SJCRH30 (cell line): Measurements from ENCODE around the gene IL11. TPM values are rescaled to one million over a fixed set of nuclear protein-coding genes. Genes with fewer than 3 reads are reported as not detected.

Source experiments
- DNase-seq, 2 experiments: peaks; one replicate each; pipeline ENCODE4 v3.0.0-alpha.2; 2015 to 2020
- H3K27ac ChIP-seq: fragments of 250-450 bp; sonication (Bioruptor Pico); 2 replicates; pipeline ENCODE4 v1.5.1; 2020; ENCODE audit warnings: mild to moderate bottlenecking, moderate library complexity
- H3K27me3 ChIP-seq: fragments of 250-450 bp; sonication (Bioruptor Pico); 2 replicates; pipeline ENCODE4 v1.5.1; 2020; ENCODE audit warnings: mild to moderate bottlenecking, moderate library complexity
- H3K36me3 ChIP-seq: fragments of 250-450 bp; sonication (Bioruptor Pico); 2 replicates; pipeline ENCODE4 v1.5.1; 2020; ENCODE audit warnings: mild to moderate bottlenecking, moderate library complexity
- H3K4me1 ChIP-seq: fragments of 250-450 bp; sonication (Bioruptor Pico); 2 replicates; pipeline ENCODE4 v1.5.1; 2020; ENCODE audit warnings: mild to moderate bottlenecking, moderate library complexity
- H3K4me3 ChIP-seq: fragments of 250-450 bp; sonication (Bioruptor Pico); 2 replicates; pipeline ENCODE4 v1.5.1; 2020; ENCODE audit warnings: mild to moderate bottlenecking, moderate library complexity
- H3K9me3 ChIP-seq: fragments of 250-450 bp; sonication (Bioruptor Pico); replicated peaks from 2 replicates; pipeline ENCODE4 v1.5.1; 2020; ENCODE audit warnings: mild to moderate bottlenecking, moderate library complexity
- total RNA-seq: library from RNA; depleted of rRNA; stranded (reverse); fragments of >200 nt; shearing (Covaris generic); gene quantifications from 2 replicates; pipeline ENCODE4 v1.2.3, GENCODE V29; 2014

IL11 gene
- total RNA-seq, 1 experiment from 2014 or later = 17.8 TPM

DNA sequence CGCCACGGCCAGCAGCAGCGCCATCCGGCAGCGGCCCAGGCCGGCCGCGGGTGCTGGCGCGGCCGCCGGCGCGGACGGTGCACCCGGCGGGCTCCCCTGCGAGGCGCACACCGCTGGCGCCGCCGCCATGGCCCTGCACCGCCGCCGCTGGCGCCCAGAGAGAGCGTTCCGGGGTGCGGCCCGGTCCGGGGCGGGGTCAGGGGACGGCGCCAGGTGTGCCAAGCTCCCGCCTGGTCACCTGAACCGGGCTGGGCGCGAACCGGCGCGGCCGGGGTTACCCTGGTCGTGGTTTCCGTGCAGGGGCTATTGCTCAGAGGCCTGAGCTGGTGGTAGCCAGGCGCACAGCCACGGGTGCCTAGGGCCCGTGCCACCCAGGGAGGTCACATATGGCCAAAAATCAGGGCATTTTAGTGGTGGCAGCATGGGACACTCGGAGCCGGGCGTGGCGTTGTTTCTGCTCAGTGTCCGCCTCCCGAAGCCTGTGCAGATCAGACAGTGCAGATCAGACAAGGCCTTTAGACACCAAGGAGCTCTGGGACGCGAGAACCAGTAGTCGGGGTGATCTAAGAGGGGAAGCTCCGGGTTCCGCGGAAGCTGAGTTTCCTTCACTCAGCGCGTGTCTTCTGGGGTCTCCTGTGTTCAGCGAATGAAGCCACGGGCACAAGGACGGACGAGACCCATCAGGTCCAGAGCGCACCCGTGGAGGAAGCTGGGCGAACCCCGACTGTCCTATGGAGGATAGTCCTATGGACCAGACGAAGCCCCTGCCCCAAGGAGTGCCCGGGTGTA, 14.1 kb upstream of the IL11 start, which contains the start of gene TMEM238:
Gene TMEM238 (minus strand): TSS at position 162 of the 789 bp plus-strand sequence. CDS start 33 bp downstream, at position 129.
- Histone ChIP-seq H3K4me3 (peak within 1 kb of the TSS; percentile 86), H3K36me3 (peaks cover 31% of the 10 kb centered on the region), H3K9me3 (no peaks in the 10 kb centered on the region), H3K27ac (peak within 1 kb of the TSS; percentile 73), H3K4me1 (peaks cover 24% of the 10 kb centered on the region), H3K27me3 (no peaks in the 10 kb centered on the region)
- DNase-seq = no peak

DNA sequence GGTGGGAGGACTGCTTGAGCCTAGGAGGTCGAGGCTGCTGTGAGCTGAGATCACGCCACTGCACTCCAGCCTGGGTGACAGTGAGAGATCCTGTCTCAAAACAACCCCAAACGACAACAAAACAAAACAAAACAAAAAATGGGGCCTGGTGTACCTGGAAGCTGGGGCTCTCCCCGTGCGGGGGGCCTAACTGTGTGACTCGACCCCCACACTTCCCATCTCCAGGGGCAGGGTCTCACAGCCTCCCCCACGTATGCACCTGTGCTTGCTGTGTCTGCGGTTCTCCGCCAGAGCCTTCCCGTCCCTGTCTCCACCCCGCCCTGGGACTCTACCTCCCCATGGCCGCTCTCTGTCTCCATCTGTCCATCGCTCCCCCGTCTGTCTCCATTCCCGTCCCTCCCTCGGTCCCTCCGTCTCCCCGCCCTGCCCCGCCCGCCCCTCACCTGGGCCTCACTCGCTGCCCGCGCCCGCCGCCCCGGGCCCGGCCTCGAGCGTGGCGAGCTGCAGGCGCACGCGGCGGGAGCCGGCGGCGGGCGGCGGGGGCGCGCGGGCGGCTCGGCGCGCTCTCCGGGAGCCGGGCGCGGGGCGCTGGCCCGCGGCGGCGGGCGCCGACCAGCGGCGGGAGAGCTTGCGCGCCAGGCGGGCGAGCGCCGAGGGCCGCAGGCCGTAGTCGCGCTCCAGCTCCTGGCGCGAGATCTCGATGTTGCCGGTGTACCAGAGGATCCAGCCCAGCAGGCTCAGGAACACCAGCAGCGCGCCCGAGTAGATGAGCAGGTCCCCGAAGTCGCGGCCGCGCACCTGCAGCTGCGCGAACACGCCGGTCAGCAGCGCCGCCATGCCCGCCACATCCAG, 13.2 kb upstream of the IL11 start:
- Histone ChIP-seq H3K27me3 (no peaks in the 10 kb centered on the region), H3K4me3 (no peak overlapping the region), H3K9me3 (no peaks in the 10 kb centered on the region), H3K27ac (no peak overlapping the region), H3K4me1 (peaks cover 29% of the 10 kb centered on the region), H3K36me3 (peaks cover 23% of the 10 kb centered on the region)
- DNase-seq = no peak

DNA sequence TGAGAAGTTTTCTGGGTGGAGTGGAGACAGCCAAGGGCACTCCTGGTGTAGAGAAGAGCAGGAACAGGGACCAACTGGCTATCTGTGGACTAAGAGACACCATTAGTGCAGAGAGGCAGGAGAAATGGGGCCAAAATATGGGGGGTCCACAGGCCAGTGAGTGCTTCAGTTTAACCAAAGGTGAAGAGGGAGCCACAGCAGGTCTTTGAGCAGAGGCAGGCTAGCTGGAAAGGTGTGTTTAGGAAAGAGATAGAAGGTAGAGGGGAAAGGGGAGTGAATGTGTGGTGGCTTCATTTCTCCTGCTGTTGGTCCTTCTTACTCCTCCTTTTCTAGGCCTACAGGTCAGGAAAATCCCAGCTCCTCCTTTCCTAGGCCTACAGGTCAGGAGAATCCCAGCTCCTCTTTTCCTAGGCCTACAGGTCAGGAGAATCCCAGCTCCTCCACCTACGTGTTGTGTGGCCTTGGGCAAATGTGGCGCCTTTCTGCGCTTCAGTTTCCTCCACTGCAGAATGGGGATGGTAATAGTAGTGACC, 12.3 kb upstream of the IL11 start:
- Histone ChIP-seq H3K9me3 (no peaks in the 10 kb centered on the region), H3K4me1 (peaks cover 26% of the 10 kb centered on the region), H3K27ac (no peak overlapping the region), H3K27me3 (no peaks in the 10 kb centered on the region), H3K4me3 (no peak overlapping the region), H3K36me3 (peaks cover 14% of the 10 kb centered on the region)
- DNase-seq = no peak

DNA sequence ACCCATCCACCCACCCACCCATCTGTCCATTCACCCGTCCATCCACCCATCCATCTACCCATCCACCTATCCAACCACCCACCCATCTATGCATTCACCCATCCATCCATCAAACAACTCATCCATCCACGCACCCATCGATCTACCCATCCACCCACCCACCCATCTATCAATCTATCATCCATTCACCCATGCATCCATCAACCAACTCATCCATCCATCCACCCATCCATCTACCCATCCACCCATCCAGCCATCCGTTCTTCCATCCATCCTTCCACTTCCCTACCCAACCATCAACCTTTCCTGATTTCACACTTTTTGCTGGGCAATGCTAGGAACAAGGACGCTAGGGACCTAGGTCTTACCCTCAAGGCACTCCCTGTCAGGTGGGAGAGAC, 11.8 kb upstream of the IL11 start:
- no peak for DNase-seq
- H3K4me3 ChIP-seq = no peak overlapping the region
- H3K4me1 ChIP-seq = peaks cover 23% of the 10 kb centered on the region
- H3K27ac ChIP-seq = no peak overlapping the region
- H3K27me3 ChIP-seq = no peaks in the 10 kb centered on the region
- H3K9me3 ChIP-seq = no peaks in the 10 kb centered on the region
- H3K36me3 ChIP-seq = peaks cover 8% of the 10 kb centered on the region

DNA sequence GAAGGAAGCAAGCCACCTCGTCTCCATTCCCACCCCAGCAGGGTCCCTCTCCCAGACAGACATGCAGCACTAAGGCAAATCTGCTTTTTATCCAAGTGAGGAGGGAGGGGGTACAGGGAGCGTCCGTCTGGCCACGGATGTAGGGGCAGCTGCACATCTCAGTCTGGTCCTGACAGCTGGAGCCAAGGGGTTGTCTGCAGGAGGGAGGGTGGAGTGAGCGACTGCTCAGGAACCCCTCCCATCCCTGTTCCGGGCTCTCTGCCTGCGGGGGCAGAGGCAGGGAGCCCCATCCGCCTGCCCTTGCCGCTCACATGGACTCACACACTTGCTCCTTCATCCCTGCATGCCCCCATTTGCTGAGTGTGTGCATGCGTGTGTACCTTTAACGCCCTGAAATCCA, 8.9 kb upstream of the IL11 start:
- Histone ChIP-seq H3K9me3 (no peaks in the 10 kb centered on the region), H3K27me3 (no peaks in the 10 kb centered on the region), H3K4me1 (peaks cover 37% of the 10 kb centered on the region), H3K27ac (peak overlapping the region; percentile 76), H3K4me3 (peak overlapping the region; percentile 11; the same call in 1 of the 2 replicates), H3K36me3 (no peaks in the 10 kb centered on the region)
- DNase-seq = peak; percentile 98

DNA sequence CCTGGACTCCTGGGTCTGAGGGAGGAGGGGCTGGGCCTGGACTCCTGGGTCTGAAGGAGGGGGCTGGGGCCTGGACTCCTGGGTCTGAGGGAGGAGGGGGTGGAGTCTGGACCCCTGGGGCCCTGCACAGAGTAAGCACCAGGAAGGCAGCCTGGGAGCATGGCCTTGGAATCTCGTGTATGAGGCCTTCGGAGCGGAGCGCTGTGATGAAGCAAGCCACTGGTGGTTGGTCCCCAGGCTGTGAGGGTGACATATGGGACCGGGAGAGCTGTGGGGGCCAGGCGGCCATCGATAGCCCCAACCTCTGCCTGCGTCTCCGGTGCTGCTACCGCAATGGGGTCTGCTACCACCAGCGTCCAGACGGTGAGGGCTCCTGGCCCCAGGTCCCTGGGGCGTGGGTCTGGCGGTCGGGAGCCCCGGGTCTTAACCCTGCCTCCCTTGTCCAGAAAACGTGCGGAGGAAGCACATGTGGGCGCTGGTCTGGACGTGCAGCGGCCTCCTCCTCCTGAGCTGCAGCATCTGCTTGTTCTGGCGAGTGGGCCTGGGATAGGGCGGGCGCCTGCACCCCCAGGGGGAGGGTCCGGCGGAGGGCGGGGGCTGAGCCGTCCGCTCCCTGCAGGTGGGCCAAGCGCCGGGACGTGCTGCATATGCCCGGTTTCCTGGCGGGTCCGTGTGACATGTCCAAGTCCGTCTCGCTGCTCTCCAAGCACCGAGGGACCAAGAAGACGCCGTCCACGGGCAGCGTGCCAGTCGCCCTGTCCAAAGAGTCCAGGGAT, 7.3 kb upstream of the IL11 start:
- Histone ChIP-seq H3K4me3 (peak overlapping the region; percentile 61), H3K9me3 (no peaks in the 10 kb centered on the region), H3K4me1 (peaks cover 48% of the 10 kb centered on the region), H3K36me3 (no peaks in the 10 kb centered on the region), H3K27me3 (no peaks in the 10 kb centered on the region), H3K27ac (peak overlapping the region; percentile 66)
- DNase-seq = peak; percentile 55 to 58

DNA sequence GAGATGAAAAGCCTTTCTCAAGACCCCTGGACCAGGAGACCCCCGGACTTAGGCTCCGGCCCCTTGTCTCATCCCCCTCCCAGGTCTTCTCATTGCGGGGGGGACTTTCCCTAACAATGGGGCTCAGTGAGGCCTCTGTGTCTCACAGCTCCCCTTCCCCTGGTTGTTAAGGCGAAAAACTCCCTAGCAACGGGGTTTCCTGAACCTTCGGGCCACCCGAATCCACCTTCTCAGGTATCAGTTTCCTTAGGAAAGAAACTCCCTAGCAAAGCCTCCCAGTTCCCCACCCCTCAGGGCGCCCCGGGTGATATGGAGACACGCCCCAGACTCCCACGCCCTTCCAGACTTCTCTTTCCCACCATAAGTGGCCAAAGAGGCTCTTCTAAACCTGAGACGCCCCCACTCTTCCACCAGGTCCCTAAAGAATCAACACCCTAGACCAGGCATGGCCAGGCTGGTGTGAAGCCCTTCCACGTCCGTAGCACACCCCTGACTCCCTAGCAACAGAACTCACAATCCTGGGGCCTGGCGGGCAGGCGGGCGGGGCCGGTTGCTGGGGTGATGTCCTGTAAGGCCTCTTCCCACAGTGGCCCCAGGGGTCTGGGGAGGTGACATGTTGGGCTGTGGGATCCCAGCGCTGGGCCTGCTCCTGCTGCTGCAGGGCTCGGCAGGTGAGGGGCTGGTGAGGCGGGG, 6.1 kb upstream of the IL11 start, which contains the start of gene TMEM190:
Gene TMEM190 (plus strand): TSS at position 586 of the 693 bp plus-strand sequence. CDS start 28 bp downstream, at position 614.
- Histone ChIP-seq H3K27me3 (no peaks in the 10 kb centered on the region), H3K27ac (peak within 1 kb of the TSS; percentile 66), H3K4me3 (peak within 1 kb of the TSS; percentile 61), H3K4me1 (peaks cover 58% of the 10 kb centered on the region), H3K36me3 (no peaks in the 10 kb centered on the region), H3K9me3 (no peaks in the 10 kb centered on the region)
- no peak for DNase-seq

DNA sequence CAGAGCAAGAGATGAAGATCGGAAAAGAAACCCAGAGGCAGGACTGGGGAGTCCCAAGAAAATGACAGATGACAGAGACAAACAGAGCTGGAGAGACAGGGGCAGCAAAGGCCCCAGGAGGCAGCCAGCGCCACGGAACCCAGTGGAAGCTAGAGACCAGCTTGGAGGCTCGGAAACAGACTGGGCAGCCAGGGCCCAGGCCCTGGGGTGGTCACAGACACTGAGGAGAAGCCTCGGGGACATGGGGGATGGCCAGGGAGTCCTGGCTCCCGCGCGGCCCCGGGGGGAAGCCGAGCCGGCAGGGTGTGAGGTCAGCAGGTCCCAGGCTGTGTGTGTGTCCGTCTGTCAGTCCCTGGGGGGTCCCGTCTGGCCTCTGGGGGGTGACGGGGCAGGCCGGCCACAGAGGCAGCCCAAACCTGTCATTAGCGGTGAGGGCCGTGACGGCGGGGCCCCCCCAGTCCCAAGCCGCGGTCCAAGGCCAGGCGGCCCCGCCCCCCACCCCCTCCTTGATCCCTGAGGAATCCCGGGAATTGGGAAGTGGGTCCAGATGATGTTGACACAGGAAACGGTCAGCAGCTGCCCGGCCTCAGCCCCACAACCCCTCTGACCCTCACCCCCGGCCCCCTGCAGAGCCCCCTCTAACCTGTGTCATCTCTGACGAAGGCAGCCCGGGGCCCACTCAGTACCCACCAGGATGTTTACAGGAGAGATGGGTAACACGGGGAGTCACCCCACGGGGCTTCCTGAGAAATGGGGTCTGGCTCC, 3.9 kb upstream of the IL11 start:
- no peaks in the 10 kb centered on the region for H3K9me3 ChIP-seq
- H3K4me1 ChIP-seq = peaks cover 57% of the 10 kb centered on the region
- DNase-seq = peak; percentile 70 to 82
- no peaks in the 10 kb centered on the region for H3K27me3 ChIP-seq
- peak overlapping the region; percentile 36 for H3K4me3 ChIP-seq
- no peaks in the 10 kb centered on the region for H3K36me3 ChIP-seq
- H3K27ac ChIP-seq = peak overlapping the region; percentile 83

DNA sequence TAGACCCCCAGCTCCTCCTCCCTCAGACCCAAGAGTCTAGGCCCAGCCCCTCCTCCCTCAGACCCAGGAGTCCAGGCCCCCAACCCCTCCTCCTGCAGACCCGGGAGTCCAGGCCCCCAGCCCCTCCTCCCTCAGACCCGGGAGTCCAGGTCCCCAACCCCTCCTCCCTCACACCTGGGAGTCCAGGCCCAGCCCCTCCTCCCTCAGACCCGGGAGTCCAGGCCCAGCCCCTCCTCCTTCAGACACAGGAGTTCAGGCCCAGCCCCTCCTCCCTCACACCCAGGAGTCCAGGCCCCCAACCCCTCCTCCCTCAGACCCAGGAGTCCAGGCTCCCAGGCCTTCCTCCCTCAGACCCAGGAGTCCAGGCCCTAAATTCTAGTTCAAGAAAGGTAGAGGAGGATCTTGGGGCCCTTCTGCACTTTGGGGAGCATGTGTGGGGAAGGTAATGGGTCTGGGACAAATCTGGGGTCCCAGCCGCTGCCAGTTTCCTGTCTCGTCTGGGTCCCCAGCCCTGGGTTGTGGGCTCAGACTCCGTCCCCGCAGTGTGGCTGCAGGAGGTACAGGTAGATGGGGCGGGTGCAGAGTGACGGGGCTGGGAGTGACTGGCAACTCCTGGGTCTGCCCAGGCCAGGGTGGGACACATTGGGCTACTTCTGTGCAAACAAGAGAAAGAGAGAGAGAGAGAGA, 3.2 kb upstream of the IL11 start:
- Histone ChIP-seq H3K9me3 (no peaks in the 10 kb centered on the region), H3K27ac (peak overlapping the region; percentile 83), H3K27me3 (no peaks in the 10 kb centered on the region), H3K4me3 (peak overlapping the region; percentile 36; the same call in 1 of the 2 replicates), H3K4me1 (peaks cover 51% of the 10 kb centered on the region), H3K36me3 (no peaks in the 10 kb centered on the region)
- DNase-seq = no peak

DNA sequence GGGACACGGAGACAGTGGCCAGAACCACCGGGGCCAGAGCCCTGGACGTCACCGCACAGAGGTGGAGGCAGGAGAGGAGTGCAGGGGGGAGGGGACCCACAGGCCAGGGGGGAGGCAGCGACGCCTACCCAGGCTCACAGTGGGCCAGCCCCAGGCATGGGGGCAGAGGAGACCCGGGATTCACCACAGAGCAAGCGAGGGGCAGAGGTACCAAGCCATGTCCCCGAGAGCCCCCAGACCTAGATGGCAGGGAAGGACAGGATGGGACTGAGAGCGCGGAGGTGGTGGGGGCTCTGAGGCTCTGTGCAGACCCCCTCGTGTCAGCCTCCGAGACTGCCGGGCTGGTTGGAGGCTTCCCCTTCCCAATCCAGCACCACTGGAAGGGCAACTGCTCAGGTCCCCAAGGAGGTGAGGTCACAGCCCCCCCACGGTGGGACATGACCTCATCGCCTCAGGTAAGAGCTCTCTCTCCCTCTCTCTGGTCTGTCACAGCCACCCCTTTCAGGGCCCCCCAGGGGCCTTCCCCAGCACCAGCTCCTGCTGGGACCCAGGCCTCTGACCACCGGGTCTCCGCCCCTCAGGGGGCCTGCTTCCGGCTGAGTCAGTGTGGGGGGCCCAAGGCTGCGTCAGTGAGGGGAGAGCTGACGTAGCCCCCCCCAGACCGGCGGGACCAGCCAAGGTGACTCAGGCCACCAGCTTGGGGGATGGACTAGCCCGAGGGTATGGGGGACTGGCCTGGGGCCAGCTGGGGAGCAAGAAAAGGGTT, 2.2 kb upstream of the IL11 start:
- Histone ChIP-seq H3K9me3 (no peaks in the 10 kb centered on the region), H3K4me1 (peaks cover 46% of the 10 kb centered on the region), H3K36me3 (no peaks in the 10 kb centered on the region), H3K4me3 (no peak overlapping the region), H3K27ac (peak overlapping the region; percentile 41), H3K27me3 (no peaks in the 10 kb centered on the region)
- peak; percentile 64 to 82 for DNase-seq

DNA sequence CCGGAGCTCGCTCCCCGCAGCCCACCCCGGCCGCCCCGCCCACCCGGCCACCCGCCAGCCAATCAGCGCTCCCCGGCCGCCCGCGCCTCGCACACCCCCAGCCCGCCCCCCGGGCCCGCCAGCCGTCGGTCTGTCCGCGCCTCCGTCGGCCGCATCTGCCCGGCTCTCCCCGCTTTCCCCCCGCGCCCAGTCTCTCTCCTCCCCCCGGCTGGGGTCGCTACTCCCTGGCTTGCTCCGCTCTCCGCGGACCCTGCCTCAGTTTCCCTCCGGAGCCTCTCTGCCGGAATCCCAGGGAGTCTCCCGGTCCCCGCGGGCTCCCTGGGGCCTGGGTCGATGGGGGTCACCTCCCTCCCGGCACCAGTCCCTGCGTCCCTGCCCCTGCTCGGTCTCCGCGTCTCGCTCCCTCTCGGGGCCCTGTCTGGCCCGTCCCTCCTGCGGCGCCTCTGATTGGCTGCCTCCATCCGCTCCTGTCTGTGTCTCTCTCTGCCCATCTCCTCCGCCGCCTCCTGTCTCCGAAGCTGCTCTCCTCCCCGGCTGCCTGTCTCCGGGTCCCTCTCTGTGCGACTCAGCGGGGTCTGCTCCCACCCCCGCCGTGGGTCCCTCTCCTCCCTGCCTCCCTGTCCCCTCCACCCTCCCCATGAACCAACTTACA, 484 bp downstream of the IL11 start:
- Histone ChIP-seq H3K27me3 (no peaks in the 10 kb centered on the region), H3K9me3 (no peaks in the 10 kb centered on the region), H3K4me3 (peak overlapping the region; percentile 76), H3K36me3 (no peaks in the 10 kb centered on the region), H3K27ac (peak overlapping the region; percentile 29), H3K4me1 (peaks cover 29% of the 10 kb centered on the region)
- peak; percentile 87 to 89 for DNase-seq
